ENCODE data around the gene BCL7B.

BCL7B gene

GRCh38 chr7:73596191-73597065 lies 38.9 kb upstream of the BCL7B start:
- H4K20me1 ChIP-seq (ENCODE audit: insufficient read depth, low read length) = no peaks in the 10 kb centered on the region
- no peak overlapping the region for H3K4me3 ChIP-seq (ENCODE audit: low read length)
- no peak overlapping the region for H3K9ac ChIP-seq (ENCODE audit: low read length)
- H3K27me3 ChIP-seq (ENCODE audit: low read depth, low read length) = peaks cover 3% of the 10 kb centered on the region; the same call in 1 of the 2 replicates
- no peak overlapping the region for H3K4me2 ChIP-seq (ENCODE audit: low read length)
- no peak overlapping the region for H2AFZ ChIP-seq (ENCODE audit: low read depth, low read length)
- no peaks in the 10 kb centered on the region for H3K4me1 ChIP-seq (ENCODE audit: low read length)
- no peaks in the 10 kb centered on the region for H3K36me3 ChIP-seq (replicated peaks; ENCODE audit: low read depth, low read length)
- no peaks in the 10 kb centered on the region for H3K9me3 ChIP-seq (ENCODE audit: insufficient read depth, low read length)
- no peak overlapping the region for H3K27ac ChIP-seq (ENCODE audit: low read length)
- TF ChIP-seq EZH2phosphoT487 (IDR thresholded peaks at IDR 0.05; ENCODE audit: low read depth) (no peak), CTCF (IDR thresholded peaks at IDR 0.05; ENCODE audit: low read depth, low read length) (no peak)
- no peaks in the 10 kb centered on the region for H3K79me2 ChIP-seq (ENCODE audit: low read length)

- Histone ChIP-seq H3K79me2 (ENCODE audit: low read length) (no peaks in the 10 kb centered on the region), H3K4me2 (ENCODE audit: low read length) (no peak overlapping the region), H3K27ac (ENCODE audit: low read length) (no peak overlapping the region), H2AFZ (ENCODE audit: low read depth, low read length) (no peak overlapping the region), H4K20me1 (ENCODE audit: insufficient read depth, low read length) (no peaks in the 10 kb centered on the region), H3K9me3 (ENCODE audit: insufficient read depth, low read length) (no peaks in the 10 kb centered on the region), H3K36me3 (replicated peaks; ENCODE audit: low read depth, low read length) (no peaks in the 10 kb centered on the region), H3K27me3 (ENCODE audit: low read depth, low read length) (peaks cover 3% of the 10 kb centered on the region; the same call in 1 of the 2 replicates), H3K4me3 (ENCODE audit: low read length) (no peak overlapping the region), H3K9ac (ENCODE audit: low read length) (no peak overlapping the region), H3K4me1 (ENCODE audit: low read length) (no peaks in the 10 kb centered on the region)
- TF ChIP-seq EZH2phosphoT487 (IDR thresholded peaks at IDR 0.05; ENCODE audit: low read depth) = no peak
- TF ChIP-seq CTCF (IDR thresholded peaks at IDR 0.05; ENCODE audit: low read depth, low read length) = no peak
Observed at GRCh38 chr7:73595358-73595757, 37.9 kb upstream of the BCL7B start.

GRCh38 chr7:73593207-73594045 lies 35.9 kb upstream of the BCL7B start:
- no peak for TF ChIP-seq CTCF (IDR thresholded peaks at IDR 0.05; ENCODE audit: low read depth, low read length)
- no peak for TF ChIP-seq EZH2phosphoT487 (IDR thresholded peaks at IDR 0.05; ENCODE audit: low read depth)
- no peak overlapping the region for H3K4me2 ChIP-seq (ENCODE audit: low read length)
- no peak overlapping the region for H2AFZ ChIP-seq (ENCODE audit: low read depth, low read length)
- no peaks in the 10 kb centered on the region for H3K36me3 ChIP-seq (replicated peaks; ENCODE audit: low read depth, low read length)
- H3K9ac ChIP-seq (ENCODE audit: low read length) = no peak overlapping the region
- no peaks in the 10 kb centered on the region for H3K4me1 ChIP-seq (ENCODE audit: low read length)
- H3K79me2 ChIP-seq (ENCODE audit: low read length) = no peaks in the 10 kb centered on the region
- no peaks in the 10 kb centered on the region for H4K20me1 ChIP-seq (ENCODE audit: insufficient read depth, low read length)
- no peaks in the 10 kb centered on the region for H3K9me3 ChIP-seq (ENCODE audit: insufficient read depth, low read length)
- H3K27me3 ChIP-seq (ENCODE audit: low read depth, low read length) = peaks cover 3% of the 10 kb centered on the region; the same call in 1 of the 2 replicates
- H3K27ac ChIP-seq (ENCODE audit: low read length) = no peak overlapping the region
- H3K4me3 ChIP-seq (ENCODE audit: low read length) = no peak overlapping the region

- H3K27ac ChIP-seq (ENCODE audit: low read length) = no peak overlapping the region
- no peaks in the 10 kb centered on the region for H3K9me3 ChIP-seq (ENCODE audit: insufficient read depth, low read length)
- no peak overlapping the region for H3K9ac ChIP-seq (ENCODE audit: low read length)
- TF ChIP-seq CTCF (IDR thresholded peaks at IDR 0.05; ENCODE audit: low read depth, low read length) (no peak), EZH2phosphoT487 (IDR thresholded peaks at IDR 0.05; ENCODE audit: low read depth) (no peak)
- no peaks in the 10 kb centered on the region for H4K20me1 ChIP-seq (ENCODE audit: insufficient read depth, low read length)
- peaks cover 3% of the 10 kb centered on the region for H3K4me1 ChIP-seq (ENCODE audit: low read length)
- no peaks in the 10 kb centered on the region for H3K27me3 ChIP-seq (ENCODE audit: low read depth, low read length)
- H3K36me3 ChIP-seq (replicated peaks; ENCODE audit: low read depth, low read length) = no peaks in the 10 kb centered on the region
- H2AFZ ChIP-seq (ENCODE audit: low read depth, low read length) = no peak overlapping the region
- H3K4me2 ChIP-seq (ENCODE audit: low read length) = no peak overlapping the region
- H3K79me2 ChIP-seq (ENCODE audit: low read length) = no peaks in the 10 kb centered on the region
- H3K4me3 ChIP-seq (ENCODE audit: low read length) = no peak overlapping the region
Observed at GRCh38 chr7:73586911-73587310, 29.4 kb upstream of the BCL7B start.

Data from OCI-LY3 (cell line).